Inflammatory macrophage (primary cell): ENCODE measurements around the gene SOX5.
"Not testable (repeated sequence)": the region's sequence is repeated elsewhere in the genome, so short reads cannot be mapped to it uniquely, and the experiment has no call there.

ENCODE experiments used
- DNase-seq, 2 donors: peaks; one replicate each; pipeline ENCODE4 v3.0.0-alpha.2; 2020 to 2022

The SOX5 gene

DNA sequence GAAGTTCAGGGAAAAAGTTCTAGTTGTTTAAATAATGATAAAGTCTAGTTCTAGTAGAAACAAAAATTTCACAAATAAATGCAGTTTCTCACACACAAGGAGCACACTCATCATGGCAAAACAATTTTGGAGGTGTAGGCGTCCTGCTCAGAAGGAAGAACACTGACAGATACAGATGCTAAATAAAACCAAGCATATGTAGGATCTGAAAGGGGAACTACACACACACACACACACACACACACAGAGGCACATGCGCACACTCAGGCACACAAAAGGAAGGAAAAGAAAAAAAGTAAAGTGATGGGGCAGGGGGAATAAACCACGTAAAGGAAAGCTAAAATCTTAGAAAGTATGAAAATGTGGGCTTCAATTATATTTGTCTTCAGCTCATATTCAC lies 117.7 kb downstream of the SOX5 start:
- no peak for DNase-seq

DNA sequence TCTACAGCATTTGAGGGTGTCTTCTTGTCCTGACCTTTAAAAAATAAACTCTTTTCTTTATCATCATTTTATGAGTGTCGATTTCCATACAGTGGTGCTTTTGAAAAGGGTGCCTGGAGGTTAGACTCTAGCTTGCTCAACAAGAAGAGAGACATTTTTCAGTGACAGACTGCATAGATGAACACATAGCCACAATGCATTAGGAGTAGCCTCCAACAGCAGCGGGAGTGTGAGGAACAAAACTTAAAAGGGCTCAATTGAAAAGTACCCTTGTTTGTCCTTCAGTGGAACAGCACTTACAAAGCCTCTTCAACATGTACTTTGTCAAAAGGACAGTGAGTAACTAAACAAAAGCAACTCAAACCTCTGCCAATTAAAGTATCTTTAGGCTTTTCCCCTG lies 119.3 kb downstream of the SOX5 start:
- DNase-seq, result no peak

DNA sequence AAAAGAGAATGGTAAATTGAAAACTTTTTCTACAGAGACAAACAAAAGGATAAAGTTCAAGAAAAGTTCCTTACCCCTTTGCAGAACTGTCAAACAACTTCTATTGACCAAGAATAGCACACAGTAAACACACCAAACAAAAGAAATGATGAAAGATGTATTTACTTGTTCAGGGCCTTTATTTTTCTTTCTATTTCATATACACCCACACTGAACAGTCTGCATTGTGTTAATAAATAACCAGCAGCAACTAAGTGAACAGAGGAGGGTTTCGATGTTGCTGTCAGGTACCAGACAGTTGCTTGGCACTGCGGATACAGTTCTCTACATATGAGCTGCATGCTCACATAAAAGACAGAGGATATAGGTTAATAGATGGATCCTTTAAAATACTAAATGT lies 122.1 kb downstream of the SOX5 start:
- no peak for DNase-seq

DNA sequence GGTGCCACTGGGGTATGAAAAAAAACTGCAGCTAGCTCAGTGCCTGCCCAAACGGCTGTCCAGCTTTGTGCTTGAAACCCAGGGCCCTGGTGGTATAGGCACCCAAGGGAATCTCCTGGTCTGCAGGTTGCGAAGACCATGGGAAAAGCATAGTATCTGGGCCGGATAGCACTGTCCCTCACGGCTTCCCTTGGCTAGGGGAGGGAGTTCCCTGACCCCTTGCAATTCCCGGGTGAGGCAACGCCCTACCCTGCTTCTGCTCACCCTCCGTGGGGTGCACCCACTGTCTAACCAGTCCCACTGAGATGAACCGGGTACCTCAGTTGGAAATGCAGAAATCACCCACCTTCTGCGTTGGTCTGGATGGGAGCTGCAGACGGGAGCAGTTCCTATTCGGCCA lies 124.3 kb downstream of the SOX5 start:
- not testable (repeated sequence) for DNase-seq

DNA sequence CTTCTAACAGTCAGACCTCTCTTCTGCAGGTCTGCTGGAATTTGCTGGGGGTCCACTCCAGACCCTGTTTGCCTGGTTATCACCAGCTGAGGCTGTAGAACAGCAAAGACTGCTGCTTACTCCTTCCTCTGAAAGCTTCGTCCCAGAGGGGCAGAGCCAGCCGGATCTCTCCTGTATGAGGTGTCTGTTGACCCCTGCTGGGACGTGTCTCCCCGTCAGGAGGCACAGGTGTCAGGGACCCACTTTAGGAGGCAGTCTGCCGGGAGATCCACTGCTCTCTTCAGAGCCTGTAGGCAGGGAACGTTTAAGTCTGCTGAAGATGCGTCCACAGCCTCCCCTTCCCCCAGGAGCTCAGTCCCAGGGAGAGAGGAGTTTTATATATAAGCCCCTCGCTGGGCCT lies 125.1 kb downstream of the SOX5 start:
- DNase-seq, result no peak

DNA sequence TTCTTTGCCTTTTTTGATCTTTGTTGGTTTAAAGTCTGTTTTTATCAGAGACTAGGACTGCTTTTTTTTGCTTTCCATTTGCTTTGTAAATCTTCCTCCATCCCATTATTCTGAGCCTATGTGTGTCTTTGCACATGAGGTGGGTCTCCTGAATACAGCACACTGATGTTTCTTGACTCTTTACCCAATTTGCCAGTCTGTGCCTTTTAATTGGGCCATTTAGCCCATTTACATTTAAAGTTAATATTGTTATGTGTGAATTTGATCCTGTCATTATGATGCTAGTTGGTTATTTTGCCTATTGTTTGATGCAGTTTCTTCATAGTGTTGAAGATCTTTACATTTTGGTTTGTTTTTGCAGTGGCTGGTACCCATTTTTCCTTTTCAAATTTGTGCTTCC lies 126.6 kb downstream of the SOX5 start:
- not testable (repeated sequence) for DNase-seq

DNA sequence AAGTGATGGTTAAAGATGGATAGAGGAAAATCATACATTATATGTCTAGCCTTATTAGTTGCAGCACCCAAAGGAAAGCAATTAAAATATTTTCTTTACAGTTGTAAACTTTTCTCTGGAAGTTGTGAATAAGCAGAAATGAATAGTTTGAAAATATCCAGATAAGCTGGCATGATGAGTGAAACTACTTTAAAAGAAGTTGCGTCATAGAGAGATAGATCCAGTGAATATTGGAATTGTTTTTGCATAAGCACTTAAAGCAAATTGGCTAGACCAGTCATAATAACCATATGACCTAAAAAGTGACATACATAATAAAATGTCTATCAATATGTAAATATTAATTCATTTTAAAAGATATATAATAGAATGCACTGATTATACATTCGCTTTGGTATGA lies 132.1 kb downstream of the SOX5 start:
- DNase-seq, result no peak

DNA sequence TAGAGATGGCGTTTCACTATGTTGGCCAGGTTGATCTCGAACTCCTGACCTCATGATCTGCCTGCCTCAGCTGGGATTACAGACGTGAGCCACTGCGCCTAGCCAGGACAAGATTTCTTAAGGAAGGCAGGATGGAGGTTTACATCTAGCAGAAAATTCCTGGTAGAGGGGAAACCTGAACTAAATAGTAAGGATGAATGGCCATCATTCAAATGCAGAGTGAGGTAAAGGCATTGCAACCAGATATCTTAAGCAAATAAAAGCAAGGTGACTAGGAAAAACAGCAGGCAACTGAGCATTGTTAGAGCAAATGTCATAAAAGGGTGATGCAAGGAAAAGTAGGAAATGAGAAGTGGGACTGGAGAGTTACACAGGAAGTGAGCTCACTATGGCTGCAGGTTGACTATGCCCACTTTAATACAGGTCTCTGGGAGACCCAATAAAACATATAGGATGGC lies 133.0 kb downstream of the SOX5 start:
- DNase-seq, result no peak

DNA sequence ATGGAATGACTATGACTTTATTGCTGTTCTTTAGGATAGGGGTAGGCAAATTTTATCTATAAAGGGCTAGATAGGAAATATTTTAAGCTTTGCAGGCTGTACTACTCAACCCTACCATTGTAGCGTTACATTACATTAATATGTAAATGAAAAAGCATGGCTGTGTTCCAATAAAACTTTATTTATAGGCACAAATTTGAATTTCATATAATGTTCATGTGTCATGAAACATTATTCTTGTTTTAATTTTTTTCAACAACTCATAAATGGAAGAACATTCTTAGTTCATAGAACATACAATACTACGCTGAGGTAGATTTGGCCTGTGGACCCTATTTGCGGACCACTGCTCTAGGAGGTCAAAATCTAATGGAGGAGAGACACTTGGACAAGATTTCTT lies 133.7 kb downstream of the SOX5 start:
- DNase-seq, result no peak

DNA sequence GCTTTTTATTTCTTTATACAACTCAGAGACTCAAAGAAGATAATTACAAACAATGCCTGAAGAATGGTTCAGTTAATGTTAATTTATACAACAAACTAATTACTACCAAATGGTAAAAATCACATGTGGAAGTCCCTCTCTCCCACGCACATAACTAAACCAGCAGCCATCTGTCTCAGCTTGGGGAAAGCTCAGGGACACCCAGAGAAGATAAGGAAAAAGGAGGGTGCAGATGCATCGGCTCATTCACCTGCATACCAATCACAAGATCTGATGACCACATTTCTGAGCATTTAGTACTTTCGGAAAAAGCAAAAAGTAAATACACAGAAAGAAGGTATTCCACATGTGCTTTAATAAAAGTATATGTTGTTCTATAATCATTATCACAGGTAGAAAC lies 136.3 kb downstream of the SOX5 start:
- DNase-seq, result no peak

DNA sequence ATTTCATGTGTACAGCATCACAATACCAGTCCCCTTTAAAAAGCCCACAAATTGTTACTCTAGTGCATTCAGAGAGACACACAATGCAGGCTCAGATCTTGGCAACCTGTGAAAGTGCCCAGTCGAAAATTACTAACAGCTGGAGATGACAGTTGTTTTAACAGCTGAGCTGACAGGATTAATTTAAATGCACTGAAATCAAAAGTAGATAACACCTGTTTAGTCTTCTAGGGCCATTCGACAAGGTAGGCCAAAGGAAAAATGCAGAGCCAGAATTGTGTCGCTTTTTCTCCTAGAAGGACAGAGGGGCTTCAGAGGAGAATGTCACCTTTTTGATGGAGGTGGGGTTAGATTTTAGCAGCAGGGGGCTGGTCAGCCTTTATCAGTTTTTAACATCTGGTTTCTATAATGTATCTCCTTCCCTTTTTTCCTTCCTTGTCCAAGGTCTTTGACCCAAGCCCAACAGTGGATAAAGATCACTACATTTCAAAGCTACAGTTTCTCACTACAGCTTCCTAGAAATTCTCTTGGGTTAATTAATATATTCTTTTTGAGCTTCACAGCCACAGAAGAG lies 139.1 kb downstream of the SOX5 start:
- no peak for DNase-seq

DNA sequence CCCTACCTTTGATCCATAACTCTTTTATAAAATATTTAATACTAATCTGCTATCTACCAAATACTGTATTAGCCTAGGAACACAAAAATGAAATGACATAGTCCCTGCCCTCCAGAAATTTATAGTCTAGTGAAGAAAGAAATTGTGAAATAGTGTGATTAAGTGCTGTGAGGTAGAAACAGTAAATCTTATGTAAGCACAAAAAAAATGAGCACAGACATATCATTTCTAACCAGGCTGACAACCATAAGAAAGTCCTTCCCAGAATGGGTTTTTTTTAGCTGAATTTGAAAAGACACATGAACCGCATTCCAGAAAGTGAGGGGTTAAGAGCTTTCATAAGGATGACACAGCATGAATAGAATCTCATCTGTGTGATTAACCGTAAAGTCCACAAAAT lies 145.9 kb downstream of the SOX5 start:
- DNase-seq, result no peak

DNA sequence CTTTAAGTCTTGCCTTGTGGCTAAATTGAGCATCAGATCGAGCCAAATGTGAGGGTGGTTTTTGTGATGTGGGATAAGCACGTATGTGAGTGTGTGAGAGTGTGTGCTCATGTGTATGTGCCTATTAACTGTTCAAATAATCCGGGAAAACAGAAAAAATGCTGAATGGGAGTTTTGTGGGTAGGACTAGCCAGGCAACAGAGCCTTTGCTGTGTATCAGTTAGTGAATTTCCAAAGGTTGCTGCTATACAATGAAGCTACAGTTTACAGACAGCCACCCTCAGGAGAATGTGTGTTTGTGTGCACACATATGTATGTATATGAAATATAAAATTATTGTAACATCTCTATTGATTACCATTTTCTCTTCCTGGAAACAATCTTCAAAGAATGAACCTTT lies 154.0 kb downstream of the SOX5 start:
- no peak for DNase-seq

DNA sequence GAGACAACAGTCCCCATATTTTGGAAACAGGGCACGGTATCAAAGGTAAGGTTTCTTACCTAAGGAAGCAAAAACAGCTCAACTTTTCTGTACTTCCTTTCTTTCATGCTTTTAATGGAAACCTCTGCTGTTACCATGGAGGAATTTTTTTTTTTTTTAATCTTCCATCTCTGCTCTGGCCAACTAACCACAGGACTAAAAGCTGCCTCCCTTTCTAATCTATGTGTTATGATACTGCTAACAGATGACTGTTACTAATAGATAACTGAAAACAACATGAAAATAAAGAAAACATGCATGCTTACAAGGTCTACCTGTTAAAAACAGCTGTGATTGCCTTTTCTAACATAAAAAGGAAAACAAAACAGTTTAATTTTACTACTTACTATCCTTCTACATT lies 168.4 kb downstream of the SOX5 start:
- no peak for DNase-seq

DNA sequence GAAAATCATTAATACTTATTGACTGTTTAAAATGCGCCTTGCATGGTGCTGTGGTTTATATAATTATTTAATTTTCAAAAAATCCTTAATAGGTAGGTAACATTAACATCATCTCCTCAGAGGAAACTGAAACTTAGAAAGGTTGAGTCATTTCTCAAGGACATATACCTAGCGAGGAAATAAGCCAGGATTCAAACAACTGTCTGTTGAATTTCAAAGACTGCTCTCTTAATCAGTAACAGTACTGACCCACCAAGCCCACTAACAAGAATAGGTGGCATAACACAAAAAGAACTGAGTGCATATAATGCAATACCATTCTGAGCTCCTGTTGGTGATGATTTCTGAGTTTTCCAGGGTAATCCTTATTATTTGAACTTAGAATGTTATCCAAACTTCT lies 174.3 kb downstream of the SOX5 start:
- DNase-seq, result no peak

DNA sequence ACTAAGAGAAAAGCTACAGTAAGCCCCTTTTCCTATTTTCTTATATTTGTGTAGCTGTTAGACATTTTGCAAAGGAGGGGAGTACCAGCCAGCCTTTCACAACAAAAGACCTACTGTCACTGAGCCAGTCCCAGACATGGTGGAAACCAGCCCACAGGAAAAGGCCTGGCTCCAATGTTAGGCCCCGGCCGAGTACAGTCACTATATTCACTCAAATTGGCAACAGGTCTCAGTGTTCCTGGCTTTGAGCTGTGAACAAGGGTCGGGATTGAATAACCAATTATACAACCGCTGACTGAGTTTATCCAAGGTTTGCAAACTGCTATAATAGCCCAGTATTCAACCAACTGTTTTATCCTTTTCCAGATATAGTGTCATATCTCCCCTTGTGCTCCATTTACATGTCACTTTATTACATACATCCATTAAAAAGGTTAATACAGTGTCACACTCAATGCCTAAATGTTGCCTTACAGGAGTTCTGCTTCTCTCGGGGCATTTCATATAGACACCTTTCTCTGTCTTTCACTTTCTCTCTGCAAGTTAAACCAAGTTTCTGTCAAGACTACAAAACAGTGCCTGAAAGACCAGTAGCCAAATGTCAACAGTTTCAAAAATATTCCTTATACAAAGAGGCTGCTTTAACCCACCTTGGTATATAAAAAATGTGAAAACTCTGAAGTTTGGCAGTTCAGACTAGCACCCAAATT lies 178.1 kb downstream of the SOX5 start:
- DNase-seq, result no peak

DNA sequence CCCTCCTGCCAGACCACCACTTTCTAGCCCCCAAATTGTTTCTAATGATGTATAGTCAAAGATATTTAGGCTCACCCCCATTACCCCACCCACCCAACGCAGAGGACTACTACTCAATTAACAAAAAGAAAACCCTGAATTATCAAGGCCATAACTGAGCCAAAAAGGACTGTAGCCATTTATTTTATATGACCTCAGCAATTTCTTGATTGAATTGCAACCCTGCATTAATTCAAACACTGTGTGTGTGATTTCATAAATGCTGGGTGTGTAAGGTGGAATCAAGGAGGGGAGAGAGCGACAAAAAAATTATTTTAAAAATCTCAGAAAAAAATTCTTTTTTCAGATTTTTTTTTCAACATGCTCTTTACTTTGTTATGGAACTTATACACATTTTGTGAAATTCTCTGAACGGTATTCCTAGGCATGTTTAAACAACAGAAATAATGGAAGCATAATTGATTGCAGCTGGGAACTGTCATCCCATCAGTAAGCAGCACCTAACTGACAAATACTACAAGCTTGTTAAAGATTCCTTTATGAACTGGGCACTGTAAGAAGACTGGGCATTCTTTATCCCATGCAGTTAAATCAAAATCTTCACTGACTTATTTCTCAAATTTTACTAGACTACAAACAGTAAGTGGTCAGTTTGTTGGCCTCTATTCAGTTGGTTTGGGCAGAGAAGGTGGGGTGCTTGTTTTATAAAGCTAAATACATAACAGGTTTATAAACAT lies 179.1 kb downstream of the SOX5 start:
- DNase-seq, result no peak

DNA sequence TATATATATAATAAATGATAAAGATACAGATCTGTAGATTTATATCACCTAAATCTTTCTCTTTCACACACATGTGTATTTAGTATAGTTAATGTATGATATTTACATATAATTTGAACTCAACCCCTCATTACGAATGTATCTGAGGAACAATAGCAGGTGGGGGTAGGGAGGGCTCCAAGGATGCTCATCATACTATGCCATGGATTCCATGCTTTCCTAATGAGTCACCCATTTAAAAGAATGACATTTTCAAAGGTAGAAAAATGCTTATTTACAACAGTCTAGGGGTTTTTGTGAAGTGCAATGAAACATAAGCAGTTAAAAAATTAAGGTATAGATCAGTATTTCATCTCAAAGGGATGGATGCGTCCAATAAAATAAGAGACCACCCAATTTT lies 181.6 kb downstream of the SOX5 start:
- DNase-seq, result no peak

DNA sequence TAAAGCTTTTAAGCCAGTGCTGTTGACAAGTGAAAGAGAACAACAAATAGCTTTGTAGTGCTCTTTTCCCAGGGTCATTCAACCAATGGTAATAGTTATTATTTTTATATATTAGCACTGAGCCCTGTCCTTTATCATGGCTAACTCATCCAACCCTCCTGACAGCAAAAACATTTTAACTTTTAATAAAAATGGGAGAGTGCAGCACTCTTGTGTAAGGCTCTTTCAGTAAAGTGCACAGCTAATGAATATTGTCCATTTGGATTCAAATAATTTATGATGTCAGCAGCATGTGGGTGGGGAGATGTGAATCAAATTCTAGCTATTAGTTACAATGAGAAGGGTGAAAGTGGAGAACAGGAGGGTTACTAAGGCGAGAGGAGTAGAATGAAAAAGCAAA lies 185.7 kb downstream of the SOX5 start:
- no peak for DNase-seq

DNA sequence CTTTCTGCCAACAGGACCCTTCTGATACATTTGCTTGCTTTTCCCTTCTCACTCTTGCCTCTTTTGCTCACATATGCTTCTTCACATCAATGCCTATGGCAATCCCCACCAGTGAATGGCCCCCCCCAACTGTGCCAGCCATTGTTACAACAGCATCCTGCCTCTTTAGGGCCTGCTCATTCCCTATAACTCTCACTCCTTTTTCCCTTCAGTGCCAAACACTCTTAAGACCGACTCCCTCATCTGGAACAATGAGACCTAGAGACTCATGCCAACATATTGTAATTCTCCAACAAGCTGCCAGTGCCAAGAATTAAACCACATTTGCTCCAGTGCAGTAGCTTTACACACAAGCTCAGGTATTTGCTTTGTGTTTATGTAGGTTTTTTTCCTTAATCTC lies 189.0 kb downstream of the SOX5 start:
- DNase-seq, result no peak

DNA sequence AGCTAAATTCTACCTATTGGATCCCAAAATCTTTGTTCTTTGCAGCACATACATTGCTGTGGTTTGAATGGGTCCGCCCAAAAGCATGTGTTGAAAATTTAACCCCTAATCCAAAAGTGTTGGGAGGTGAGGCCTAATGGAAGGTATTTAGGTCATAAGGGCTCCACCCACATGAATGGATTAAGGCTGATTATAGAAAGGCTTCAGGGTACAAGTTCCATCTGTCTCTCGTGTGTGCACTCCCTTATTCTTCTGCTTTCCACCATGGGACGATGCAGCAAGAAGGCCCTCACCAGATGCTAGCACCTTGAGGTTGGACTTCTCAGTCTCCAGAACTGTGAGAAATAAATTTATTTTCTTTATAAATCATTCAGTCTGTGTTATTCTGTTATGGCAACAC lies 190.9 kb downstream of the SOX5 start:
- DNase-seq, result no peak

DNA sequence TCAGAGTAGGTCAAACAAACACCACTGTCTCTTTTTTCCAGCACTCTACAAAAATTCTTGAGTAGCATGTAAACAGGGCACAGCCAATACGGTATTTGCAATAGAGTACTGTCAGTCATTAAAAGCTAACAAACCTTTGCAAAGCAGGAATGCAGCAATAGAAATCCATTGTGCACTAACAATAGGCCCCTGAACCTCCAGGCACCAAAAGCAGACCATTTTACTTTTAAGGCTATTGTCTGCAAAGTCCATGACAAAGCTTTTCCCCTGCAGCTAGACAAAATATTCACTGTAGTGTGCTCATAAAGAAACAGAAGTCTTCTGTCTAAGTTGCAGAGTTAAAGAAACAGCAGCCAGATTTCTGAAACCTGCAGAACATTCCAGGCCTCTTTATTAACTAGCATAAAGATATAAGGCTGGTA lies 191.9 kb downstream of the SOX5 start:
- DNase-seq, result no peak

DNA sequence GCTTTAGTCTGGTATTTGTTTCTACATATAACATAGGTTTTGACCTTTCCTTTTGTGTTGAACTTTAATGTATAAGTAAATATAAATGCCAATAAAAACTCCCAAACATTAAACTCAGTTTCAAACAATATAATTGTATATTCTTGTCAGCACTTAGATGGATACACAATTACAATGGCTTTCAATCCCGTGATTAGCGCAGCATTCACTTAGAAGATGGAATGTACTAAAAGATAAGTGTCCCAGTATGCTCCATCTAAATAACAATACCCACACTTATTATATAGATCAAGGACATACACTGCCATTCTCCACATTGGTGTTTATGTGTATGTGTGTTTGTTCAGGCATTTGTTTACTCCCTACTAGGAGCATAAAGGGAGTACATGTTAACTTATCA lies 193.1 kb downstream of the SOX5 start:
- DNase-seq, result no peak
